T-helper 17 cell (primary cell): Measurements from ENCODE around the gene RAB3A. TPM values are rescaled to one million over a fixed set of nuclear protein-coding genes. Genes with fewer than 3 reads are reported as not detected.
A peak's percentile ranks its signal among the peaks of the same experiment; 100 is the strongest.

Experiments
- ATAC-seq: fragments of 150-1000 bp; cut with Tn5 transposase; 2 replicates; pipeline ENCODE4 v1.10.0; 2021; ENCODE audit warnings: mild to moderate bottlenecking, moderate library complexity
- DNase-seq, 3 donors: peaks; one replicate each; pipeline versions ENCODE4 v3.0.0 to v3.0.0-alpha.2; 2020 to 2021
- H3K9me3 ChIP-seq: one replicate; pipeline ENCODE4 v1.7.0; 2013; ENCODE audit warnings: low read length, mild to moderate bottlenecking; ENCODE audit not compliant: control insufficient read depth, poor library complexity, severe bottlenecking
- H3K27ac Mint-ChIP-seq: one replicate; pipeline ENCODE4 v1.8.0; 2022; ENCODE audit warnings: mild to moderate bottlenecking, moderate library complexity, mixed read lengths
- H3K27me3 Mint-ChIP-seq: one replicate; pipeline ENCODE4 v1.8.0; 2022; ENCODE audit warnings: mixed read lengths
- H3K36me3 Mint-ChIP-seq: one replicate; pipeline ENCODE4 v1.8.0; 2022; ENCODE audit warnings: low read depth, mixed read lengths
- H3K4me1 Mint-ChIP-seq: one replicate; pipeline ENCODE4 v1.8.0; 2022; ENCODE audit warnings: mild to moderate bottlenecking, mixed read lengths
- H3K4me3 Mint-ChIP-seq: one replicate; pipeline ENCODE4 v1.8.0; 2022; ENCODE audit warnings: mild to moderate bottlenecking, moderate library complexity, mixed read lengths
- total RNA-seq, 4 donors: library from RNA in 2 of 4; stranded (reverse) in 2 of 4; gene quantifications; one replicate each; pipeline ENCODE4 v1.2.3 and lab custom pipeline; 2022 to 2026

The RAB3A gene
- total RNA-seq, 2 donors from 2014 or later, result 7.4 to 15.3 TPM

DNA sequence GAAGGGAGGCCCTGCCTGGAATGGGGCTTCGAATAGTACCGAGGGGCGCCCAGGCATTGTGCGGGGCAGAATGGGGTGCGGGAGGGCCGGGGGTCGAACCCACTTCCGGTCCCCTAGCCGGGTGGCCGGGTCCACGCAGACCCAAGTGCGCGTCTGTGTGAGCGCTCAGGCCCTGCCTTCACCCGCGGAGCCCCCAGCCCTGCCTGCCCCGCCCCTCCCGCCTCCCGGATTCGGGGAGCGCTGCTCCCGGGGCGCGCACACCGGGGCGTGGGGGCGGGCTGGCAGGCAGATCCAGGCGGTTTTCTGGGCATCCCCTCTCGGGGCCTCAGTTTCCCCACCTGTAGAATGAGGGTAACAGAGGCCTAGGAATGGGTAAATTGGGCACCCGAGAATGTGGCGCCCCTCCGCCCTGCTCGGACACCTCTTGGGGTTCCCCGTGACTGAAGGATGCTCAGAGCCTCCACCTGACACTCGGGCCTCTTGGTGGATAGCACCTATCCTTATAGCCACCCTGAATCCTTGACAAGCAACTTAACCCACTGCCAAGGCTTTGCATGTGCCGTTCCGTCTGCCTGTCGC is 50.2 kb downstream of the RAB3A start:
- Mint-ChIP-seq H3K27me3 (no peaks in the 10 kb centered on the region), H3K27ac (peak overlapping the region; percentile 77), H3K36me3 (no peaks in the 10 kb centered on the region), H3K4me1 (peaks cover 21% of the 10 kb centered on the region), H3K4me3 (peak overlapping the region; percentile 92)
- H3K9me3 ChIP-seq, result no peaks in the 10 kb centered on the region
- DNase-seq (peak in 2 of 3 donors; percentile 28 to 33), ATAC-seq (no peak)

DNA sequence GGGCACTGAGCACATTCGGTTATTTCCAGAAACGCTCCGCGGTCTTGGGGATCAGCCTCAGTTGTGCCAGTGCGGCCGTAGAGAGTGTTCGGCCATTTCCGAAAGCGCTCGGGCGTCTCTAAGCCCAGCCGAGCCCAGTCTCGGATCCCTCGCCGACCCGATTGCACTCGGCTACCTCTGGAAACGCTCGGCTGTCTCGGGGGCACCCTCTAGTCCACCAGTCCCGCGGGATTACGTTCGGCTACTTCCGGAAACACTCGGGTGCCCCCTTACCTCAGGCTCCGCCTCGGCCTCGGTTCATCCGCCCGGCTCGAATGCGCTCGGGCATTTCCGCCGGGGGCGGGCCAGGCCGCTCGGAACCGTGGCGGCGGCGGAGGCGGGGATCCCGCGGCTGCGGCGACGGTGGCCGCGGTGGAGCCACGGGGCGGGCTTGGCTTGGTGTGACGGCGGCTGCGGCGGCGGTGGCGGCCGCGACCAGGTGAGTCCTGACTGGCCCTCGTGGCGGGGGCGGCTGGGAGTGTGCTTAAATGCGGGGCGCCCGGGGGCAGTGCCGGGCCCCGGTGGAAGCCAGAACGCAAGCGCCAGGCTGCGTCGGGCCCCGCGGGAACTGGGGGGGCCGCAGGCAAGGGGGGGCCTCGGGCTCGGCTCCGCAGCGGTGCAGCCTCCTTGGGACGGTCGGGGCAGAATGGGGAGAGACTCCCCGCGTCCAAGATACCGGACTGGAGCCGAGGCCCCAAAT is 50.9 kb downstream of the RAB3A start, which contains the start of gene PIK3R2:
PIK3R2 (plus strand) TSS at position 347 of the 739 bp plus-strand sequence. CDS start 2,717 bp downstream, outside the sequence.
- Mint-ChIP-seq H3K4me3 (peak within 1 kb of the TSS; percentile 92), H3K4me1 (peaks cover 21% of the 10 kb centered on the region), H3K27ac (peak within 1 kb of the TSS; percentile 96), H3K27me3 (no peaks in the 10 kb centered on the region), H3K36me3 (no peaks in the 10 kb centered on the region)
- no peaks in the 10 kb centered on the region for H3K9me3 ChIP-seq
- ATAC-seq (peak; percentile 88), DNase-seq (peak; percentile 95 to 100 (median 98))

DNA sequence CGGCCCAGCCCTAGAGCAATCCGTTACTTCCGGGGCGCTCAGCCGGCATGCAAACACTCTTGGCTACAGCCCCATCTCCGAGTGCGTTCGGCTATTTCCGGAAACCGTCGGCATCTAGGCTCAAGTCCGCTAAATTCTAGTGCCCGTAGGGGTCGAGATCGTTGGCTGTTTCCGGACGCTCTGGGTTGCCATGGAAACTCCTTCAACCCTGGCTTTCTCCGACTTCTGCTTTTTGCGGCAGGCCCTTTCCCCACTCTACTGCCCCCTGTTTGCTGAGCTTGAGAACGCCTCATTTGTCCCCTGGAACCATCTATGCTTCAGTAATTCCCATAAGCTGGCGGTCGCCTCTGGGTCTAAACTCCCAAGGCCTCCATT is 51.4 kb downstream of the RAB3A start:
- peak; percentile 86 to 97 (median 92) for DNase-seq
- ATAC-seq, result peak; percentile 69
- Mint-ChIP-seq H3K4me1 (peaks cover 21% of the 10 kb centered on the region), H3K27ac (peak overlapping the region; percentile 96), H3K27me3 (no peaks in the 10 kb centered on the region), H3K36me3 (no peaks in the 10 kb centered on the region), H3K4me3 (peak overlapping the region; percentile 92)
- H3K9me3 ChIP-seq, result no peaks in the 10 kb centered on the region

- no peaks in the 10 kb centered on the region for H3K27me3 Mint-ChIP-seq
- peaks cover 24% of the 10 kb centered on the region for H3K4me1 Mint-ChIP-seq
- DNase-seq, result no peak
- peak overlapping the region; percentile 96 for H3K27ac Mint-ChIP-seq
- ATAC-seq, result no peak
- no peaks in the 10 kb centered on the region for H3K9me3 ChIP-seq
- H3K4me3 Mint-ChIP-seq, result peak overlapping the region; percentile 92
- peaks cover 5% of the 10 kb centered on the region for H3K36me3 Mint-ChIP-seq
These were observed 52.8 kb downstream of the RAB3A start for GRCh38 chr19:18150776-18151624.

- Mint-ChIP-seq H3K27me3 (no peaks in the 10 kb centered on the region), H3K4me1 (peaks cover 20% of the 10 kb centered on the region), H3K27ac (no peak overlapping the region), H3K36me3 (peaks cover 5% of the 10 kb centered on the region), H3K4me3 (no peak overlapping the region)
- no peak for DNase-seq
- no peaks in the 10 kb centered on the region for H3K9me3 ChIP-seq
- ATAC-seq, result no peak
These were observed 54.3 kb downstream of the RAB3A start for GRCh38 chr19:18149596-18149975.

DNA sequence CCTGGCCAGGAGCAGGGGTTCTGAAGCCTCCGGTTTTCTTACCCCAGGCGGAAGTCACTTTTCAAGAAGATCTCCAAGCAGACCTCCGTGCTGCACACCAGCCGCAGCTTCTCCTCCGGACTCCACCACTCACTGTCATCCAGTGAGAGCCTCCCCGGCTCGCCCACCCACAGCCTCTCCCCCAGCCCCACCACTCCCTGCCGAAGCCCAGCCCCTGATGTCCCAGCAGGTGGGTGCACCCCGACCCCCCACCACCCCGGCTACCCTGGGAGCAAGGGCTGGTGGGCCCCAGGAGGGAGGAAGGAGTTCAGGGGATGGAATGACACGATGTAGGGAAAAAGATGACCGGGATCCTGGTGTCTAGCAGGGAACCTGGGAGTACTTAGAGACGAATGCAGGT is 56.4 kb downstream of the RAB3A start:
- no peak overlapping the region for H3K4me3 Mint-ChIP-seq
- H3K27ac Mint-ChIP-seq, result peak overlapping the region; percentile 32
- H3K9me3 ChIP-seq, result no peaks in the 10 kb centered on the region
- H3K36me3 Mint-ChIP-seq, result peaks cover 5% of the 10 kb centered on the region
- DNase-seq (no peak), ATAC-seq (no peak)
- H3K4me1 Mint-ChIP-seq, result peaks cover 12% of the 10 kb centered on the region
- H3K27me3 Mint-ChIP-seq, result no peaks in the 10 kb centered on the region

Other genes starting within 250 kb of the RAB3A start
- gene KCNN1, start 236.9 kb downstream of the RAB3A start, total RNA-seq, result not detected
- 100 to 1,000 TPM; 165 to 166 TPM for gene ARRDC2, start 195.9 kb downstream of the RAB3A start, total RNA-seq
- gene IL12RB1, start 117.1 kb downstream of the RAB3A start, total RNA-seq, result 10 to 100 TPM; 56.7 to 71.1 TPM
- gene MAST3, start 106.3 kb downstream of the RAB3A start, total RNA-seq, result 10 to 100 TPM; 38.2 to 50.8 TPM
- gene PIK3R2, start 50.9 kb downstream of the RAB3A start, total RNA-seq, result 1 to 10 TPM; 8.6 to 9.1 TPM
- 10 to 100 TPM; 10.1 to 25.8 TPM for gene IFI30, start 30.2 kb downstream of the RAB3A start, total RNA-seq
- 1 to 10 TPM; 3.8 TPM for gene MPV17L2, start 10.8 kb downstream of the RAB3A start, total RNA-seq
- gene PDE4C, start 22.4 kb upstream of the RAB3A start, total RNA-seq, result under 1 TPM in 1 of 2 donors, not detected in 1; 0.31 TPM
- gene IQCN, start 70.4 kb upstream of the RAB3A start, total RNA-seq, result 10 to 100 TPM; 16.5 to 21.9 TPM
- 1,000 to 10,000 TPM; 1,212 to 1,401 TPM for gene JUND, start 77.6 kb upstream of the RAB3A start, total RNA-seq
- gene LSM4, start 119.0 kb upstream of the RAB3A start, total RNA-seq, result 10 to 100 TPM; 43.3 to 46.6 TPM
- gene PGPEP1, start 136.6 kb upstream of the RAB3A start, total RNA-seq, result 10 to 100 TPM; 22.0 to 28.3 TPM
- gene GDF15, start 182.1 kb upstream of the RAB3A start, total RNA-seq, result under 1 TPM; 0.29 to 0.85 TPM
- 1 to 10 TPM in 1 of 2 donors, under 1 TPM in 1; 0.63 to 3.2 TPM for gene LRRC25, start 193.6 kb upstream of the RAB3A start, total RNA-seq
- 100 to 1,000 TPM; 112 to 113 TPM for gene SSBP4, start 215.4 kb upstream of the RAB3A start, total RNA-seq
- gene ISYNA1, start 234.1 kb upstream of the RAB3A start, total RNA-seq, result 10 to 100 TPM; 37.6 to 39.6 TPM